WTC11 (cell line): ENCODE data around the gene MPDZ.

Experiments
- E2F1 ChIP-seq: sonication (generic); formaldehyde crosslinking; IDR thresholded peaks from 2 replicates; pipeline ENCODE4 v1.8.0; 2022; ENCODE audit warnings: mild to moderate bottlenecking, missing genetic modification reagents
- GABPB1 ChIP-seq: sonication (generic); formaldehyde crosslinking; IDR thresholded peaks from 2 replicates; pipeline ENCODE4 v1.8.1; 2023; ENCODE audit warnings: mild to moderate bottlenecking, missing genetic modification reagents
- TF ChIP-seq, protein P1 (sequence below): fragments of 250-450 bp; sonication (Bioruptor Pico); IDR thresholded peaks from 2 replicates; pipeline ENCODE4 v2.1.2; 2022; ENCODE audit warnings: mild to moderate bottlenecking, moderate library complexity
- TF ChIP-seq, protein P2 (sequence below): fragments of 200-600 bp; IDR thresholded peaks from 2 replicates; pipeline ENCODE4 v1.8.0; 2022; ENCODE audit warnings: antibody characterized with exemption

GRCh38 chr9:13270734-13271133 is 8.8 kb downstream of the MPDZ start:
- TF ChIP-seq GABPB1 (CRISPR knock-in tag) = no peak
- TF ChIP-seq, protein P1, sequence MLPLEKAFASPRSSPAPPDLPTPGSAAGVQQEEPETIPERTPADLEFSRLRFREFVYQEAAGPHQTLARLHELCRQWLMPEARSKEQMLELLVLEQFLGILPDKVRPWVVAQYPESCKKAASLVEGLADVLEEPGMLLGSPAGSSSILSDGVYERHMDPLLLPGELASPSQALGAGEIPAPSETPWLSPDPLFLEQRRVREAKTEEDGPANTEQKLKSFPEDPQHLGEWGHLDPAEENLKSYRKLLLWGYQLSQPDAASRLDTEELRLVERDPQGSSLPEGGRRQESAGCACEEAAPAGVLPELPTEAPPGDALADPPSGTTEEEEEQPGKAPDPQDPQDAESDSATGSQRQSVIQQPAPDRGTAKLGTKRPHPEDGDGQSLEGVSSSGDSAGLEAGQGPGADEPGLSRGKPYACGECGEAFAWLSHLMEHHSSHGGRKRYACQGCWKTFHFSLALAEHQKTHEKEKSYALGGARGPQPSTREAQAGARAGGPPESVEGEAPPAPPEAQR (CRISPR knock-in tag) = no peak
- TF ChIP-seq E2F1 (CRISPR knock-in tag) = no peak
- TF ChIP-seq, protein P2, sequence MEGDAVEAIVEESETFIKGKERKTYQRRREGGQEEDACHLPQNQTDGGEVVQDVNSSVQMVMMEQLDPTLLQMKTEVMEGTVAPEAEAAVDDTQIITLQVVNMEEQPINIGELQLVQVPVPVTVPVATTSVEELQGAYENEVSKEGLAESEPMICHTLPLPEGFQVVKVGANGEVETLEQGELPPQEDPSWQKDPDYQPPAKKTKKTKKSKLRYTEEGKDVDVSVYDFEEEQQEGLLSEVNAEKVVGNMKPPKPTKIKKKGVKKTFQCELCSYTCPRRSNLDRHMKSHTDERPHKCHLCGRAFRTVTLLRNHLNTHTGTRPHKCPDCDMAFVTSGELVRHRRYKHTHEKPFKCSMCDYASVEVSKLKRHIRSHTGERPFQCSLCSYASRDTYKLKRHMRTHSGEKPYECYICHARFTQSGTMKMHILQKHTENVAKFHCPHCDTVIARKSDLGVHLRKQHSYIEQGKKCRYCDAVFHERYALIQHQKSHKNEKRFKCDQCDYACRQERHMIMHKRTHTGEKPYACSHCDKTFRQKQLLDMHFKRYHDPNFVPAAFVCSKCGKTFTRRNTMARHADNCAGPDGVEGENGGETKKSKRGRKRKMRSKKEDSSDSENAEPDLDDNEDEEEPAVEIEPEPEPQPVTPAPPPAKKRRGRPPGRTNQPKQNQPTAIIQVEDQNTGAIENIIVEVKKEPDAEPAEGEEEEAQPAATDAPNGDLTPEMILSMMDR = no peak
